H1 (cell line): ENCODE measurements around the gene GDAP1L1.

Experiments
- CTCF ChIP-seq, 3 experiments: IDR thresholded peaks; 1 replicate in 2 of 3; 2 replicates in 1 of 3; pipeline versions ENCODE4 v1.5.1 to v1.6.1; 2011; ENCODE audit warnings: low read length in 3 of 3, mild to moderate bottlenecking in 3 of 3, inconsistent platforms in 2 of 3, low read depth in 1 of 3, moderate library complexity in 1 of 3; ENCODE audit not compliant: insufficient read depth in 1 of 3; ENCODE audit errors: control extremely low read depth in 1 of 3
- EZH2 ChIP-seq: fragments of 200-600 bp; sonication (generic); IDR thresholded peaks from 2 replicates; pipeline ENCODE4 v1.7.1; 2012; ENCODE audit warnings: low read depth, mild to moderate bottlenecking, moderate library complexity, low read length, inconsistent platforms; ENCODE audit not compliant: severe bottlenecking
- MAFK ChIP-seq: IDR thresholded peaks from 2 replicates; pipeline ENCODE4 v1.6.1; 2012; ENCODE audit warnings: low read depth, mild to moderate bottlenecking, improper control_type of control experiment, low read length
- POLR2A ChIP-seq, 2 experiments: IDR thresholded peaks; 1 replicate in 1 of 2; 2 replicates in 1 of 2; pipeline ENCODE4 v1.6.1; 2011; ENCODE audit warnings: low read depth in 2 of 2, low read length in 2 of 2, mild to moderate bottlenecking in 2 of 2; ENCODE audit errors: control extremely low read depth in 1 of 2
- RAD21 ChIP-seq, 2 experiments: IDR thresholded peaks in 1 of 2; conservative IDR thresholded peaks in 1 of 2; 2 replicates each; pipeline ENCODE4 v1.6.1; 2011; ENCODE audit warnings: low read depth in 2 of 2, low read length in 2 of 2, improper control_type of control experiment in 1 of 2, inconsistent platforms in 1 of 2, mild to moderate bottlenecking in 1 of 2, moderate library complexity in 1 of 2
- SP4 ChIP-seq: IDR thresholded peaks from 2 replicates; pipeline ENCODE4 v1.6.1; 2012; ENCODE audit warnings: low read length, inconsistent platforms
- TAF1 ChIP-seq: IDR thresholded peaks from 2 replicates; pipeline ENCODE4 v1.6.1; 2011; ENCODE audit warnings: mild to moderate bottlenecking, low read depth, low read length

DNA sequence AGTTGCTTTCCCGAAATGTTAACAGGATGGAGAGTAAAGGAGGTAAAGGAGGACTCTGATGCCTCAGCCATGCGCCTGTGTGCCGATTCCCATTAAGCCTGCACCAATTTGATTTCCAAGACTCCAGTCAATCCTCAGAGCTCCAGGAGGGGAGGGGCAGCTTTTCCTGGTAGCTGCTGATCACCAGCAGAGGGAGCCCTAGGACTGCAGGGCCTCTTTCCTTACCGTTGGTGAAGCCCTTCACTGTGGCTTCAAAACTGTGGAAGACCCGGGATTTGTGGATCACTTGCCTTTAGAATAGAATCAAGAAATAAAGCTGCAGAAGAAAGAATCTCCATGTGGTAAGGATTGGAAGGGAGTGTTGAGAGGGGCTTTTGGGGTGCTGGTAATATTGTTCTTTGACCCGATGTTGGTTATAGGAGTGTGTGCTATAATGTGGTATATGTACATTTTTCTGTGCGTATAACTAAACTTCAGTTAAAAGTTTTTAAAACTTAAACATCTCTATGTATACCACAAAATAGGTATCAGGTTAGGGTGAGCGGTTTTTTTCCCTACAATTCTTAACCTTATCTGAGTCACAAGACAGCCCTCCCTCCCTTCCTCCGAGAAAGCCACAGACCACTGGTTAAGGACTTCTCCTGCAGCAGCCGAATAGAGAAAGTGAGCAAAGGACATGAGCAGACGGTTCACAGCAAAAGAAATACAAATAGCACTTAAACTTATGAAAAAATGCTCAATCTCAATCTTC is 29.6 kb upstream of the GDAP1L1 start:
- TF ChIP-seq CTCF (IDR thresholded peaks at IDR 0.05; ENCODE audit: control extremely low read depth in 1 of 3, insufficient read depth in 1 of 3, low read depth in 1 of 3, low read length in 3 of 3) = peak; percentile 94 to 98 (median 95)
- TF ChIP-seq RAD21 (IDR thresholded peaks at IDR 0.05 in 1 of 2, conservative IDR thresholded peaks at IDR 0.05 in 1 of 2; ENCODE audit: low read depth in 2 of 2, low read length in 2 of 2) = peak; percentile 95
- TF ChIP-seq EZH2 = no peak
- no peak for TF ChIP-seq POLR2A (IDR thresholded peaks at IDR 0.05; ENCODE audit: control extremely low read depth in 1 of 2, low read depth in 2 of 2, low read length in 2 of 2)
- no peak for TF ChIP-seq SP4
- TF ChIP-seq TAF1 = no peak
- TF ChIP-seq MAFK = no peak
